A673 (cell line): ENCODE results near the gene RXRB. TPM values are rescaled to one million over a fixed set of nuclear protein-coding genes. Genes with fewer than 3 reads are reported as not detected.

Experiments
- BruUV-seq: library from RNA; stranded (reverse); fragments of 400-500 nt; replicated peaks from 2 replicates; lab custom pipeline; 2021; lab: Mats Ljungman, UMichigan
- CTCF ChIA-PET: fragments of 300-600 bp; sonication (Branson Sonifier 250); formaldehyde crosslinking; loops from one replicate; lab custom pipeline; 2022; ENCODE audit warnings: antibody characterized with exemption; lab: Charles Lee
- POLR2A ChIA-PET: fragments of 300-600 bp; sonication (Branson Sonifier 250); formaldehyde crosslinking; loops from one replicate; lab custom pipeline; 2022; ENCODE audit warnings: antibody characterized with exemption; ENCODE audit not compliant: low non-redundant PET; lab: Charles Lee
- DNase-seq: peaks from one replicate; pipeline ENCODE4 v3.0.0-alpha.2; 2015; ENCODE audit warnings: low spot score
- H3K27ac ChIP-seq: fragments of 200-600 bp; sonication (generic); 2 replicates; pipeline ENCODE4 v1.5.1; 2016; ENCODE audit warnings: mixed run types, low read depth, mild to moderate bottlenecking, mixed read lengths, antibody characterized with exemption, low read length; ENCODE audit not compliant: poor library complexity, severe bottlenecking
- H3K27me3 ChIP-seq: fragments of 200-600 bp; sonication (generic); replicated peaks from 2 replicates; pipeline ENCODE4 v1.6.1; 2017; ENCODE audit warnings: mixed run types, low read depth, mild to moderate bottlenecking, mixed read lengths, antibody characterized with exemption, low read length; ENCODE audit not compliant: insufficient read depth, poor library complexity
- H3K36me3 ChIP-seq: fragments of 200-600 bp; sonication (generic); 2 replicates; pipeline ENCODE4 v1.6.1; 2016; ENCODE audit warnings: mixed run types, mild to moderate bottlenecking, mixed read lengths, antibody characterized with exemption, low read length; ENCODE audit not compliant: insufficient read depth, poor library complexity, severe bottlenecking
- H3K4me1 ChIP-seq: fragments of 200-600 bp; sonication (generic); 2 replicates; pipeline ENCODE4 v1.6.1; 2017; ENCODE audit warnings: mixed run types, mild to moderate bottlenecking, mixed read lengths, antibody characterized with exemption, low read length; ENCODE audit not compliant: insufficient read depth, poor library complexity, severe bottlenecking
- H3K4me3 ChIP-seq: fragments of 200-600 bp; sonication (generic); 2 replicates; pipeline ENCODE4 v1.5.1; 2016; ENCODE audit warnings: low read depth, mixed run types, mild to moderate bottlenecking, mixed read lengths, low read length; ENCODE audit not compliant: poor library complexity, severe bottlenecking
- H3K9me3 ChIP-seq: fragments of 200-600 bp; sonication (generic); 2 replicates; pipeline ENCODE4 v1.6.1; 2016; ENCODE audit warnings: mixed run types, low read depth, mild to moderate bottlenecking, mixed read lengths, antibody characterized with exemption, low read length; ENCODE audit not compliant: poor library complexity, severe bottlenecking
- EZH2 ChIP-seq: fragments of 200-600 bp; sonication (generic); IDR thresholded peaks from 2 replicates; pipeline ENCODE4 v1.6.1; 2017; ENCODE audit warnings: borderline replicate concordance, low read depth, mild to moderate bottlenecking, mixed read lengths, antibody characterized with exemption, low read length; ENCODE audit not compliant: poor library complexity, severe bottlenecking
- intact Hi-C: fragments of 100-400 bp; cut with micrococcal nuclease; formaldehyde crosslinking; loops from one replicate; pipeline ENCODE4 v1.10.0; 2022; ENCODE audit not compliant: unreplicated experiment
- microRNA-seq: library from miRNA; unstranded; fragments of <30 nt; microRNA quantifications from one replicate; pipeline ENCODE4 v1.2.0, GENCODE V29; 2021
- total RNA-seq: library from RNA; stranded (reverse); gene quantifications from 2 replicates; pipeline ENCODE4 v1.2.3, GENCODE V29; 2021
- TF ChIP-seq, protein P1 (sequence below): fragments of 300-800, 200-600 bp; sonication (generic); conservative IDR thresholded peaks from 2 replicates; pipeline ENCODE4 v1.5.1; 2017; ENCODE audit warnings: low read depth, mild to moderate bottlenecking, antibody characterized with exemption, low read length, moderate library complexity, mixed read lengths

The RXRB gene
- total RNA-seq, 1 experiment from 2014 or later: 43.6 TPM

DNA sequence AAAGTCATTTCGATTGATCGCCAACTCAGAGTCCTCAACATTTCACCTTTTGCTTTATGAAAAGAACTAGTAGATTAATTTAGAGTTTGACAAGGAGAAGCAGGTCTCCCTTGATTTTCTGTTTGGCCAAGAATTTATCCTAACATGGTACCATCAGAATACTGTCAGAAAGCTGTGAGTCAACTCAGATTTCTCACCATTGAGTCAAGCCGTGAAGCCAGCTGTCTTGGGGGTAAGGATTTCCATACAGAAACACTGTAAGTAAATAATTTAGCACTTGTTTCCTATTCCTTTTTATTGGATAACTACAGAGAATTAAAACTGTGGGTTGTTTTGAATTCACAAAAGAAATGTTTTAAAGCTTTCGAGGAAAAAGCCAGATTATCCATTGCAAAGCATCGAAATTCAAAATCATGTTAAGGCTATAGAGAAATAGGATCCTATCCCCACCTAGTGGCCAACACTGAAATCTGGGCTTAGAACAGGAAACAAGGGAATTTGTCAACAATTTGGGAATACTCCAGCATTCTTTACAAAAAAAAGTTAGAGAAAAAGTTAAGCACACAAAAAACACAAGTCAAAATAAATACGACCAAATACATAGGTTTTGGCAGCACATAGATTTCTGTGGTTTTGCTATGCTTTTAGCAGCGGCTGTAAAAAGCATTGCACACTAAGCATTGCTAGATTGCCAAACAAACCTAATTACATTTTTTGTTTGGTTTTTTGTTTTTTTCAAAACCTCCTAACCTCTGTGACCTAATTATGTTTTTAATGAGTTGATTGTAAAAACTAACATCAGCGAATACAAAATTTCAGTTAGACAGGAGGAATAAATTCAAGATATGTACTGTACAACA, 52.4 kb downstream of the RXRB start:
- POLR2A ChIA-PET: no interaction called here

DNA sequence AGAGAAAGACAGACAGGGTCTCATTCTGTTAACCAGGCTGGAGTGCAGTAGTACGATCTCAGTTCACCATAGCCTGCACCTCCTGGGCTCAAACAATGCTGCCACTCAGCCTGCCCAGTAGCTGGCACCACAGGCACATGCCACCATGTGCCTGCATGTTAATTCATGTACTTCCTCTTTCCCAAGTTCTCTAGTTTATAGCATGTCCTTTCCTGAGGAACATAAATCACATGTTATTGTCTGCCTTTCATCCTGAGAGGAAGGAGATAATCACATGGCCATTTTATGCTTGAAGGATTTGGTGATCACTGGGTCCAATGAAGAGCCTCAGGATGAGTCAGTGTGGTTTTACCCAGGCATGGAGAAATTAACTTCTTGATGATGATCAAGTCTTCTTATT, 56.1 kb downstream of the RXRB start:
- no TSS peak for BruUV-seq
- DNase-seq: peak; percentile 86
- H3K4me3 ChIP-seq: no peak overlapping the region
- no peak overlapping the region for H3K27ac ChIP-seq
- POLR2A ChIA-PET: no interaction called here
- H3K4me1 ChIP-seq: peaks cover 4% of the 10 kb centered on the region
- no peaks in the 10 kb centered on the region for H3K9me3 ChIP-seq
- no peaks in the 10 kb centered on the region for H3K36me3 ChIP-seq
- TF ChIP-seq, protein P1, sequence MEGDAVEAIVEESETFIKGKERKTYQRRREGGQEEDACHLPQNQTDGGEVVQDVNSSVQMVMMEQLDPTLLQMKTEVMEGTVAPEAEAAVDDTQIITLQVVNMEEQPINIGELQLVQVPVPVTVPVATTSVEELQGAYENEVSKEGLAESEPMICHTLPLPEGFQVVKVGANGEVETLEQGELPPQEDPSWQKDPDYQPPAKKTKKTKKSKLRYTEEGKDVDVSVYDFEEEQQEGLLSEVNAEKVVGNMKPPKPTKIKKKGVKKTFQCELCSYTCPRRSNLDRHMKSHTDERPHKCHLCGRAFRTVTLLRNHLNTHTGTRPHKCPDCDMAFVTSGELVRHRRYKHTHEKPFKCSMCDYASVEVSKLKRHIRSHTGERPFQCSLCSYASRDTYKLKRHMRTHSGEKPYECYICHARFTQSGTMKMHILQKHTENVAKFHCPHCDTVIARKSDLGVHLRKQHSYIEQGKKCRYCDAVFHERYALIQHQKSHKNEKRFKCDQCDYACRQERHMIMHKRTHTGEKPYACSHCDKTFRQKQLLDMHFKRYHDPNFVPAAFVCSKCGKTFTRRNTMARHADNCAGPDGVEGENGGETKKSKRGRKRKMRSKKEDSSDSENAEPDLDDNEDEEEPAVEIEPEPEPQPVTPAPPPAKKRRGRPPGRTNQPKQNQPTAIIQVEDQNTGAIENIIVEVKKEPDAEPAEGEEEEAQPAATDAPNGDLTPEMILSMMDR: no peak
- TF ChIP-seq EZH2: no peak
- H3K27me3 ChIP-seq: peaks cover 3% of the 10 kb centered on the region
- intact Hi-C loops: loop anchor here (10.0 kb wide), 2 partner anchors 130 to 250 kb away; no protein-coding TSS in a partner anchor
- CTCF ChIA-PET: no interaction called here

More for the DNA sequence above, 52.4 kb downstream of the RXRB start:
- intact Hi-C loops: loop anchor here (10.0 kb wide), 2 partner anchors 133 to 253 kb away; no protein-coding TSS in a partner anchor
- H3K4me1 ChIP-seq: peaks cover 4% of the 10 kb centered on the region
- H3K9me3 ChIP-seq: no peaks in the 10 kb centered on the region
- no peaks in the 10 kb centered on the region for H3K36me3 ChIP-seq
- H3K4me3 ChIP-seq: no peak overlapping the region
- no TSS peak for BruUV-seq
- no peak overlapping the region for H3K27ac ChIP-seq
- peak; percentile 64 for DNase-seq
- peaks cover 12% of the 10 kb centered on the region for H3K27me3 ChIP-seq
- CTCF ChIA-PET: interaction anchor here (0.6 to 1.5 kb wide), 6 partner anchors 13 to 135 kb away, joined by 3 to 5 read pairs (median 4); no protein-coding TSS in a partner anchor
- no peak for TF ChIP-seq EZH2
- TF ChIP-seq, protein P1: peak; percentile 86

Small RNA genes lying within 50 kb of the gene (microRNA-seq; reads per million reads assigned to microRNA genes)
- gene MIR219A1: 35.9 reads per million, percentile 51 among the genes with 10 or more reads in this experiment

Other genes with a start within 250 kb of the RXRB start
- gene HLA-DMA, start 247.6 kb downstream of the RXRB start, total RNA-seq: 1.4 and 1.9 TPM in 2 replicates
- 276 and 335 TPM in 2 replicates for gene BRD2, start 232.1 kb downstream of the RXRB start, total RNA-seq
- gene HLA-DOA, start 191.1 kb downstream of the RXRB start, total RNA-seq: 0.46 and 0.58 TPM in 2 replicates
- 0.35 and 0.43 TPM in 2 replicates for gene HLA-DPA1, start 127.0 kb downstream of the RXRB start, total RNA-seq
- gene HLA-DPB1, start 124.7 kb downstream of the RXRB start, total RNA-seq: 2.3 and 2.7 TPM in 2 replicates
- 1.6 and 1.9 TPM in 2 replicates for gene COL11A2, start 8.2 kb downstream of the RXRB start, total RNA-seq
- 119 and 124 TPM in 2 replicates for gene SLC39A7, start 202 bp upstream of the RXRB start, total RNA-seq
- 5.9 and 11.0 TPM in 2 replicates for gene HSD17B8, start 4.0 kb upstream of the RXRB start, total RNA-seq
- 43.3 and 47.5 TPM in 2 replicates for gene RING1, start 7.8 kb upstream of the RXRB start, total RNA-seq
- 58.2 and 60.8 TPM in 2 replicates for gene VPS52, start 71.2 kb upstream of the RXRB start, total RNA-seq
- 1,781 and 1,852 TPM in 2 replicates for gene RPS18, start 71.4 kb upstream of the RXRB start, total RNA-seq
- gene B3GALT4, start 76.5 kb upstream of the RXRB start, total RNA-seq: 4.0 TPM in 2 replicates
- 85.1 and 97.9 TPM in 2 replicates for gene WDR46, start 88.6 kb upstream of the RXRB start, total RNA-seq
- 70.0 and 83.4 TPM in 2 replicates for gene PFDN6, start 88.9 kb upstream of the RXRB start, total RNA-seq
- 48.8 and 50.4 TPM in 2 replicates for gene RGL2, start 98.3 kb upstream of the RXRB start, total RNA-seq
- 83.2 and 87.8 TPM in 2 replicates for gene TAPBP, start 113.4 kb upstream of the RXRB start, total RNA-seq
- 11.3 and 13.2 TPM in 2 replicates for gene ZBTB22, start 117.1 kb upstream of the RXRB start, total RNA-seq
- 87.1 and 90.1 TPM in 2 replicates for gene DAXX, start 122.3 kb upstream of the RXRB start, total RNA-seq
- 123 and 133 TPM in 2 replicates for gene KIFC1, start 191.2 kb upstream of the RXRB start, total RNA-seq
- 53.5 and 56.1 TPM in 2 replicates for gene PHF1, start 210.3 kb upstream of the RXRB start, total RNA-seq
- gene CUTA, start 217.4 kb upstream of the RXRB start, total RNA-seq: 221 and 223 TPM in 2 replicates
- 77.6 and 78.5 TPM in 2 replicates for gene SYNGAP1, start 219.4 kb upstream of the RXRB start, total RNA-seq